AG09309 (cell line): Measurements from ENCODE around the gene TNFRSF19.
"Not testable (repeated sequence)": the region's sequence is repeated elsewhere in the genome, so short reads cannot be mapped to it uniquely, and the experiment has no call there.

ENCODE experiments used
- DNase-seq: peaks from one replicate; pipeline ENCODE4 v3.0.0-alpha.2; 2010; ENCODE audit warnings: low read depth
- H3K4me3 ChIP-seq: 2 replicates; pipeline ENCODE4 v1.5.1; 2011; ENCODE audit warnings: mild to moderate bottlenecking, low read depth, low read length, moderate library complexity; ENCODE audit not compliant: control insufficient read depth
- CTCF ChIP-seq: IDR thresholded peaks from 2 replicates; pipeline ENCODE4 v1.5.1; 2011; ENCODE audit warnings: mild to moderate bottlenecking, low read depth, low read length, inconsistent platforms; ENCODE audit not compliant: insufficient read depth, control insufficient read depth; ENCODE audit errors: missing control alignments

Gene TNFRSF19

GRCh38 chr13:23674795-23675640 is 104.8 kb downstream of the TNFRSF19 start:
- TF ChIP-seq CTCF = no peak
- DNase-seq = peak; percentile 46
- no peak overlapping the region for H3K4me3 ChIP-seq

GRCh38 chr13:23677679-23678288 is 107.6 kb downstream of the TNFRSF19 start:
- H3K4me3 ChIP-seq, DNase-seq: not testable (repeated sequence)

GRCh38 chr13:23678795-23679194 is 108.6 kb downstream of the TNFRSF19 start:
- no peak for DNase-seq
- TF ChIP-seq CTCF = no peak
- H3K4me3 ChIP-seq = no peak overlapping the region

- no peak for DNase-seq
- TF ChIP-seq CTCF = no peak
- no peak overlapping the region for H3K4me3 ChIP-seq
Measured at GRCh38 chr13:23679220-23679619, 109.0 kb downstream of the TNFRSF19 start.

- no peak for TF ChIP-seq CTCF
- no peak overlapping the region for H3K4me3 ChIP-seq
- peak; percentile 44 for DNase-seq
Measured at GRCh38 chr13:23680845-23681669, 110.8 kb downstream of the TNFRSF19 start.

GRCh38 chr13:23683084-23683483 is 112.9 kb downstream of the TNFRSF19 start:
- no peak for TF ChIP-seq CTCF
- DNase-seq = no peak
- no peak overlapping the region for H3K4me3 ChIP-seq
